ENCODE data around the gene ZNF726.
A peak's percentile ranks its signal among the peaks of the same experiment; 100 is the strongest.
"Not testable (repeated sequence)": the region's sequence is repeated elsewhere in the genome, so short reads cannot be mapped to it uniquely, and the experiment has no call there.

The ZNF726 gene

GRCh38 chr19:23946569-23946968 lies 31.9 kb downstream of the ZNF726 start:
- no peak for DNase-seq

- no peak for DNase-seq
Observed at GRCh38 chr19:23949611-23950010, 34.9 kb downstream of the ZNF726 start.

DNA sequence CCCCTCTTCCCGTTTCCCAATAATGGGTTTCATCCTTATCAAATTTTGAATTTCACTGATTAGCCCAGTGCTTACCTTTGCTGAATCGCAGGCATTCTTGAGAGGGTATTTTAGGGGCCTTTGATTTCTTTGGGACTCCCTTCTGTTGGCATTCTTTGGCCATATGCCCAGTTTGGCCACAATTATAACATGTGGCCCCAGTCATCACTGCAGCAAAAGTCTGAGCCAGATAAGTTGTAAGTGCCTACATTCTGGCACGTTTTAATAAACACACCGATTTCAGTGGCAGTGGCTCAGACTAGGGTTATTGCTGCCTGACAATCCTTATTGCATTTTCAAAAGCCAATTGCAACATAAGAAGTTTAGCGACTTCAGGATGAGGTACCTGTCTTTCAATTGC lies 41.4 kb downstream of the ZNF726 start:
- no peak for DNase-seq

- peak in 1 of 3 donors; percentile 0 for DNase-seq
Observed at GRCh38 chr19:23957660-23958281, 43.1 kb downstream of the ZNF726 start.

GRCh38 chr19:23963396-23963795 lies 48.7 kb downstream of the ZNF726 start:
- not testable (repeated sequence) for DNase-seq

DNA sequence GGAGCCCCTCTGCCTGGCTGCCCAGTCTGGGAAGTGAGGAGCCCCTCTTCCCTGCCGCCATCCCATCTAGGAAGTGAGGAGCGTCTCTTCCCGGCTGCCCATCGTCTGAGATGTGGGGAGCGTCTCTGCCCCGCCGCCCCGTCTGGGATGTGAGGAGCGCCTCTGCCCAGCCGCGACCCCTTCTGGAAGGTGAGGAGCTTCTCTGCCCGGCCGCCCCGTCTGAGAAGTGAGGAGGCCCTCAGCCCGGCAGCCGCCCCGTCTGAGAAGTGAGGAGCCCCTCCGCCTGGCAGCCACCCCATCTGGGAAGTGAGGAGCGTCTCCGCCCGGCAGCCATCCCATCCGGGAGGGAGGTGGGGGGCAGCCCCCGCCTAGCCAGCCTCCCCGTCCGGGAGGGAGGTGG lies 49.2 kb downstream of the ZNF726 start:
- DNase-seq: not testable (repeated sequence)

DNA sequence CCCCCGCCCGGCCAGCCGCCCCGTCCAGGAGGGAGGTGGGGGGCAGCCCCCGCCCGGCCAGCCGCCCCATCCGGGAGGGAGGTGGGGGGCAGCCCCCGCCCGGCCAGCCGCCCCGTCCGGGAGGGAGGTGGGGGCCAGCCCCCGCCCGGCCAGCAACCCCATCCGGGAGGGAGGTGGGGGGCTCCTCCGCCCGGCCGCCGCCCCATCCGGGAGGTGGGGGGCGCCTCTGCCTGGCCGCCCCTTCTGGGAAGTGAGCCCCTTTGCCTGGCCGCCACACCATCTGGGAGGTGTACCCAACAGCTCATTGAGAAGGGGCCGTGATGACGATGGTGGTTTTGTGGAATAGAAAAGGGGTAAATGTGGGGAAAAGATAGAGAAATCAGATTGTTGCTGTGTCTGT lies 49.6 kb downstream of the ZNF726 start:
- not testable (repeated sequence) for DNase-seq

- DNase-seq: no peak
Observed at GRCh38 chr19:23969630-23970029, 54.9 kb downstream of the ZNF726 start.

DNA sequence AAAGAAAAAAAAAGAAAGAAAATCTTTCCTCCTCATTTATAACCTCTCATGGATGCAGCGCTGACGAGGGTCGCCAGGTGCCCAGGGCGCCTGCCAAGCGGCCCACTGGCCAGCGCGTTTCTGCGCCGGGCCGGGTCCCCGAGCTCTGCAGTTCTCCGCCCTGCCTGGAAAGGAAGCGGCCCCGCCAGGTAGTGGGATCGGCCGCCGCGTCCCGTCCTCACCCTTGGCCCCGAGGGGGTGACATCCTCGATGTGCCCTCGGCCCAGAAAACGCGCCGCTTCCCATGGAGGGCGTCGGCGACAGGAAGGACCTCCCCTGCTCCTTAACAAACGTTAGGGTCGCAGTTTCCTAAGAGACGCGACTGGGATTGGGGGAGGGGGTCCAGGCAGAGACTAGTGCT lies 56.9 kb downstream of the ZNF726 start:
- DNase-seq: no peak

DNA sequence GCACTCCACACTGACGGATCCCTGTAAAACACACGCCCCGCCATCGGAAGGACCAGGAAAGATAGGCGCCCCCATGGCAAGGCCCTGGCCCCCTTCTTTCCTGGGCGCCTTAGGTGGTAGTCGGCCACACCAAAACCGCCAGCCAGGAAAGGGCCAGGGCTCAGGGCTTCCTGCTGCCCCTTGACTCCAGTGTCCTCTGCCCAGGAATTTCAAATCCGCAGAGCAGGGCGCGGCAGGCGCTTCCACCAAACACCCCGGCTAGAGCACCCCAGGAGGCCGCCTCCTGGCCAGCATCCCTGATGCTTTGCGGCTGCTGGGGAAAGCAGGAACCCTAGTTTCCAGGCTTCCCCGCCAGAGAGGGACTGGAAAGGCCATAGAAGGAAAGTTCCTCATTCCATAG lies 57.5 kb downstream of the ZNF726 start:
- no peak for DNase-seq

DNA sequence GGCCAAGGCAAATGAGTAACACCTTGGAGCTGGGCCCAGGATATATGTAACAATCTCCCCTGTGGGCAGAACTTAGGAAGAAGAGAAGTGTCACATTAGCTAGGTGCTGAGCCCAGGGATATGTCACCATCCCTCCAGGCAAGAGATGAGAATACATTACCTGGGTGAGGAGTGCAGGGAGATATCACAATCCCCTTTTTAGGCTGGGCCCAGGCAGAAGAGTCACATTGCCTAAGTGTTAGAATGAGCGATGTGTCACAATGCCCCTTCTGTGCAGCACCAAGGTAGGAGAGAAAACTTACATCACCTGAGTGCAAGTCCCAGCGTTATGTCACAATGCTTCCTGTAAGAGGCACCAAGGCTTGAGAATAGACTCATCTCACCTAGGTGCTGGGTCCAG lies 60.3 kb downstream of the ZNF726 start:
- no peak for DNase-seq

- not testable (repeated sequence) for DNase-seq
Observed at GRCh38 chr19:23976631-23977030, 61.9 kb downstream of the ZNF726 start.

GRCh38 chr19:23977256-23977655 lies 62.6 kb downstream of the ZNF726 start:
- not testable (repeated sequence) for DNase-seq

- DNase-seq: no peak
Observed at GRCh38 chr19:23978068-23978467, 63.4 kb downstream of the ZNF726 start.

GRCh38 chr19:23980805-23981204 lies 66.1 kb downstream of the ZNF726 start:
- DNase-seq: no peak

GRCh38 chr19:23981863-23982262 lies 67.2 kb downstream of the ZNF726 start:
- no peak for DNase-seq

GRCh38 chr19:23983406-23983805 lies 68.7 kb downstream of the ZNF726 start:
- DNase-seq: no peak
